GM12865 (cell line): ENCODE measurements around the gene LIPI.

ENCODE experiments used
- DNase-seq: peaks from one replicate; pipeline ENCODE4 v3.0.0; 2010; ENCODE audit warnings: low read depth
- H3K4me3 ChIP-seq: 2 replicates; pipeline ENCODE4 v1.5.1; 2011; ENCODE audit warnings: mild to moderate bottlenecking, low read depth, low read length, control low read depth
- CTCF ChIP-seq: IDR thresholded peaks from 2 replicates; pipeline ENCODE4 v1.5.1; 2011; ENCODE audit warnings: low read length, control low read depth, low read depth, inconsistent platforms; ENCODE audit not compliant: insufficient read depth; ENCODE audit errors: missing control alignments

The LIPI gene

GRCh38 chr21:14243461-14243860, 32.7 kb upstream of the LIPI start:
- no peak for DNase-seq
- H3K4me3 ChIP-seq, result no peak overlapping the region
- no peak for TF ChIP-seq CTCF

GRCh38 chr21:14241297-14241696, 30.5 kb upstream of the LIPI start:
- DNase-seq, result no peak
- H3K4me3 ChIP-seq, result no peak overlapping the region
- no peak for TF ChIP-seq CTCF

- no peak for TF ChIP-seq CTCF
- no peak for DNase-seq
Measured at GRCh38 chr21:14239281-14239680, 28.5 kb upstream of the LIPI start.

GRCh38 chr21:14236180-14236579, 25.4 kb upstream of the LIPI start:
- no peak for TF ChIP-seq CTCF
- DNase-seq, result no peak
- no peak overlapping the region for H3K4me3 ChIP-seq

More at GRCh38 chr21:14239281-14239680, 28.5 kb upstream of the LIPI start:
- H3K4me3 ChIP-seq, result no peak overlapping the region

GRCh38 chr21:14235101-14235500, 24.3 kb upstream of the LIPI start:
- TF ChIP-seq CTCF, result no peak

GRCh38 chr21:14229399-14229798, 18.6 kb upstream of the LIPI start:
- no peak for TF ChIP-seq CTCF
- DNase-seq, result no peak

More at GRCh38 chr21:14235101-14235500, 24.3 kb upstream of the LIPI start:
- H3K4me3 ChIP-seq, result no peak overlapping the region
- DNase-seq, result no peak

GRCh38 chr21:14223365-14223764, 12.6 kb upstream of the LIPI start:
- H3K4me3 ChIP-seq, result no peak overlapping the region
- no peak for TF ChIP-seq CTCF
- no peak for DNase-seq

More at GRCh38 chr21:14229399-14229798, 18.6 kb upstream of the LIPI start:
- H3K4me3 ChIP-seq, result no peak overlapping the region
